Gastrocnemius medialis (tissue), 4 donors: ENCODE data around the gene TMEM214.

Experiments
- POLR2A ChIP-seq, 2 donors: fragments of 450-650 bp; IDR thresholded peaks; one replicate each; pipeline ENCODE4 v1.6.1; 2017; ENCODE audit warnings: antibody characterized with exemption in 2 of 2, mild to moderate bottlenecking in 2 of 2, moderate library complexity in 2 of 2
- TF ChIP-seq, protein P1 (sequence below), 5 experiments: fragments of 450-650 bp in 3 of 5; fragments of 200-600 bp in 2 of 5; sonication (generic) in 2 of 5; IDR thresholded peaks in 4 of 5; conservative IDR thresholded peaks in 1 of 5; 1 replicate in 4 of 5; 2 replicates in 1 of 5; pipeline ENCODE4 v1.5.1; 2016 to 2019; ENCODE audit warnings: antibody characterized with exemption in 5 of 5, mild to moderate bottlenecking in 3 of 5, moderate library complexity in 3 of 5

DNA sequence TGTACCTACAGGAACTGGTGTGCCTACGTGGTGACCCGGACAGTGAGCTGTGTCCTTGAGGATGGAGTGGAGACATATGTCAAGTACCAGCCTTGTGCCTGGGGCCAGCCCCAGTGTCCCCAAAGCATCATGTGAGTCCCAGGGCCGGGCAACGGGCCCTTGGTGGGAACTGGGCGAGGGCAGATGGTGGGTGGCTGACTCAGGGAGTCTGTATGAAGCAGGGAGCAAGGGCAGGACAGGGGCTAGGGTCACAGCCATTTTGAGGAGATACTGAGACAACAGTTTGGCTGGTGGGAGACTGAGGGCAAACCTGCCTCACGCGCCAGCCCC, 47.3 kb downstream of the TMEM214 start:
- TF ChIP-seq, protein P1, sequence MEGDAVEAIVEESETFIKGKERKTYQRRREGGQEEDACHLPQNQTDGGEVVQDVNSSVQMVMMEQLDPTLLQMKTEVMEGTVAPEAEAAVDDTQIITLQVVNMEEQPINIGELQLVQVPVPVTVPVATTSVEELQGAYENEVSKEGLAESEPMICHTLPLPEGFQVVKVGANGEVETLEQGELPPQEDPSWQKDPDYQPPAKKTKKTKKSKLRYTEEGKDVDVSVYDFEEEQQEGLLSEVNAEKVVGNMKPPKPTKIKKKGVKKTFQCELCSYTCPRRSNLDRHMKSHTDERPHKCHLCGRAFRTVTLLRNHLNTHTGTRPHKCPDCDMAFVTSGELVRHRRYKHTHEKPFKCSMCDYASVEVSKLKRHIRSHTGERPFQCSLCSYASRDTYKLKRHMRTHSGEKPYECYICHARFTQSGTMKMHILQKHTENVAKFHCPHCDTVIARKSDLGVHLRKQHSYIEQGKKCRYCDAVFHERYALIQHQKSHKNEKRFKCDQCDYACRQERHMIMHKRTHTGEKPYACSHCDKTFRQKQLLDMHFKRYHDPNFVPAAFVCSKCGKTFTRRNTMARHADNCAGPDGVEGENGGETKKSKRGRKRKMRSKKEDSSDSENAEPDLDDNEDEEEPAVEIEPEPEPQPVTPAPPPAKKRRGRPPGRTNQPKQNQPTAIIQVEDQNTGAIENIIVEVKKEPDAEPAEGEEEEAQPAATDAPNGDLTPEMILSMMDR (IDR thresholded peaks at IDR 0.05 in 4 of 5, conservative IDR thresholded peaks at IDR 0.05 in 1 of 5), result no peak
- TF ChIP-seq POLR2A (IDR thresholded peaks at IDR 0.05), result no peak
